AG04450 (cell line): ENCODE data around the gene SGPL1. TPM values are rescaled to one million over a fixed set of nuclear protein-coding genes. Genes with fewer than 3 reads are reported as not detected.

Experiments
- CTCF ChIA-PET: fragments of 300-600, 350-600 bp; formaldehyde crosslinking; extraction: SDS; loops from one replicate; lab custom pipeline; 2022; ENCODE audit warnings: antibody characterized with exemption, inconsistent platforms; lab: Charles Lee
- POLR2A ChIA-PET: fragments of 350-600 bp; formaldehyde crosslinking; extraction: SDS; loops from one replicate; lab custom pipeline; 2021; ENCODE audit warnings: antibody characterized with exemption, inconsistent platforms; lab: Yijun Ruan, JAX
- DNase-seq: peaks from one replicate; pipeline ENCODE4 v3.0.0-alpha.2; 2011; ENCODE audit warnings: low read depth, low spot score
- H3K27ac ChIP-seq: one replicate; pipeline ENCODE4 v1.5.1; 2012; ENCODE audit warnings: low read depth, low read length, control low read depth
- H3K27me3 ChIP-seq: one replicate; pipeline ENCODE4 v1.6.0; 2012; ENCODE audit warnings: low read length; ENCODE audit not compliant: control insufficient read depth, insufficient read depth
- H3K4me3 ChIP-seq: 2 replicates; pipeline ENCODE4 v1.5.1; 2011; ENCODE audit warnings: mild to moderate bottlenecking, low read depth, low read length, control low read depth
- H3K9me3 ChIP-seq: 2 replicates; pipeline ENCODE4 v1.5.1; 2012; ENCODE audit warnings: low read length; ENCODE audit not compliant: control insufficient read depth, insufficient read depth
- CTCF ChIP-seq: IDR thresholded peaks from 2 replicates; pipeline ENCODE4 v1.5.1; 2011; ENCODE audit warnings: low read depth, low read length, control low read depth, inconsistent platforms
- polyA plus RNA-seq: library from polyadenylated mRNA; depleted of rRNA; stranded (reverse); fragments of >200 nt; gene quantifications from 2 replicates; pipeline ENCODE4 v1.2.3, GENCODE V29; 2011

SGPL1 gene
- polyA plus RNA-seq, 1 experiment = 30.8 TPM

DNA sequence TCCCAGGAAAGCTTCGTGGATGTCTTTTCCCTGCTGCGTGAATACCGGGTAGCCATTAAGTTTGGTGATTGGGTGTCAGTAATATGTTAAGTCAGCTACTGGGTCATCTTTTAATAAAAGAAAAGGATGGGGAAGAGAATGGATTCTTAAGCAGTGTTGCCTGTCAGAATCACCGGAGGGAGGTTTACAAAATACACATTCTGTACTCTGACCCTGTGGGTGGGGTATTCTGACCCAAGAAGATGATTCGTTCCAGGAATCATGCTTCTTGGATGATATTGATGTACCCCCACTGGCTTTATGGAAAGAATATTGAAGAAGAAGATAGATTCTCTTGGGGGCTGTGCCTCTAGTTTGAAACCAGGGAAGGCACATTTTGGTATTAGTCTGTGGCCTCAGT lies 18.3 kb downstream of the SGPL1 start:
- CTCF ChIA-PET = no interaction called here
- peaks cover 3% of the 10 kb centered on the region; the same call in 1 of the 2 replicates for H3K9me3 ChIP-seq
- TF ChIP-seq CTCF = no peak
- H3K27me3 ChIP-seq = no peaks in the 10 kb centered on the region
- no peak for DNase-seq
- peak overlapping the region; percentile 54 for H3K27ac ChIP-seq
- H3K4me3 ChIP-seq = no peak overlapping the region
- POLR2A ChIA-PET = interaction anchor here (2.1 kb wide), 1 partner anchor 18 kb away, joined by 11 read pairs; the partner anchor contains the start of gene SGPL1

DNA sequence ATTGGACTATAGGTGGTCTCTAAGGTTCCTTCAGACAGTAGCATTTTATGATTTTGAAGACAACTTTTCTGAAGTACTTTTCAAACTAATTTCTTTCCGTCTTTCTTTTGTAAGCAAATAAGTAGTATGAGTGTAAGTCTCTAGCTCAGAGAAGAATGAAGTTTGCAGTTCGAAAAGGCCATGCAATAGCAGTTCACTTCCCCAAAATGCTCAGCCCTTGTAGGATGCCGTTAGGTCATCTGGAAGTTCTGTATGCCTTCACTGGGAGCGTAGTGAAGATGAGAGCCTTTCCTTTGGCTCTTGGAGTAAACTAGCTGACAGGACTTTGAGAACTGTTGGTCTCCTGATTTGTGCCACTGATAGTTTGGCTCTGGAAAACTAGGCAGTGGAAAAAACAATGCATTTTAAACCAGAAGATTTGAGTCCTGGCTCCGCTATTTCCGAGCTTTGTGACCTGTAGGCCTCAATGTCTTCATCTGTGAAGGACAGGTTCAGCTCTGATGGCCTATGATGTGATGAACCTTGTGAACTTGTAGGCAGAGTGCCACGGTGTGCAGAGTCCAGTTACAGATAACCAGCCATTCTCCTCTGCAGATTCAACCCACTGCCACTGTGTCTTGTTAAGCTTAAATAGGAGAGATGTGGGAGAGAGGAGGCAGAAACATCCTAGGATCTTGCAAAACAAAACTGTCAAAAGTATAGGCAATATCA lies 18.8 kb downstream of the SGPL1 start:
- no peak for TF ChIP-seq CTCF
- Histone ChIP-seq H3K27ac (no peak overlapping the region), H3K27me3 (no peaks in the 10 kb centered on the region), H3K4me3 (no peak overlapping the region), H3K9me3 (peaks cover 3% of the 10 kb centered on the region; the same call in 1 of the 2 replicates)
- ChIA-PET POLR2A (no interaction called here), CTCF (interaction anchor here (1.4 kb wide), 1 partner anchor 10 kb away, joined by 5 read pairs; no protein-coding TSS in a partner anchor)
- no peak for DNase-seq

GRCh38 chr10:70836319-70836718 lies 20.6 kb downstream of the SGPL1 start:
- no peak overlapping the region for H3K4me3 ChIP-seq
- ChIA-PET POLR2A (no interaction called here), CTCF (interaction anchor here (1.4 kb wide), 1 partner anchor 8 kb away, joined by 5 read pairs; no protein-coding TSS in a partner anchor)
- no peak for DNase-seq
- no peak for TF ChIP-seq CTCF
- peaks cover 3% of the 10 kb centered on the region; the same call in 1 of the 2 replicates for H3K9me3 ChIP-seq
- H3K27me3 ChIP-seq = no peaks in the 10 kb centered on the region
- H3K27ac ChIP-seq = no peak overlapping the region

- CTCF ChIA-PET = no interaction called here
- H3K4me3 ChIP-seq = no peak overlapping the region
- POLR2A ChIA-PET = no interaction called here
- no peaks in the 10 kb centered on the region for H3K27me3 ChIP-seq
- peaks cover 3% of the 10 kb centered on the region; the same call in 1 of the 2 replicates for H3K9me3 ChIP-seq
- DNase-seq = no peak
- TF ChIP-seq CTCF = no peak
- no peak overlapping the region for H3K27ac ChIP-seq
Measured at GRCh38 chr10:70837660-70838059, 21.9 kb downstream of the SGPL1 start.

DNA sequence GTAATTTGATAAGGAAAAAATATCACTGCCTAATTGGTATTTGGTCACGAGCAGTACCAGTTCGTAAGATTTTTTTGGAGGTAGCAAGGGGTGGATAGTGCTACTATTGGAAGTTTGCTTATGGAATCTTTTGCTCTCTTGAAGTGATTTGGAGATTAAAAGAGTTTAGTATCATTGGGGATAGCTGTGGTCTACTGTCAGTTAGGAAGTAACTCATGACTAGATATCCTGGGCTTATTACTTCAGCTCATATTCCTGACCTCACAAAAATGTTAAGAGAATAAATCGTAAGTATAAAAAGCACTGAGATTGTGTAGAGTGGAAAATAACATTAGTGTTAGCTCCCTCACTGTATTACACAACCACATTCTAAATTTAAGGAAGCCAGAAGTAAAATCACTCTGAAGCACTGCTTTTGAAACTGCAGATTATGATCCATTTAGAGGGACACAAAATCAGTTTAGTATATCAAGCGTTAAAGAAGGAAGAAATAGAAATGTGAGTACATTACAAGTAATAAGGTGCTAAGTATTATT lies 22.6 kb downstream of the SGPL1 start:
- TF ChIP-seq CTCF = no peak
- Histone ChIP-seq H3K9me3 (peaks cover 3% of the 10 kb centered on the region; the same call in 1 of the 2 replicates), H3K27ac (no peak overlapping the region), H3K27me3 (no peaks in the 10 kb centered on the region), H3K4me3 (no peak overlapping the region)
- CTCF ChIA-PET = interaction anchor here (0.7 to 1.1 kb wide), 3 partner anchors 288 to 476 kb away, joined by 3 read pairs; no protein-coding TSS in a partner anchor
- POLR2A ChIA-PET = no interaction called here
- DNase-seq = no peak
